ENCODE results near the gene MMP20. TPM values are rescaled to one million over a fixed set of nuclear protein-coding genes. Genes with fewer than 3 reads are reported as not detected.

The MMP20 gene
- total RNA-seq, 1 experiment from 2014 or later, result not detected

GRCh38 chr11:102577723-102578122 lies 47.4 kb downstream of the MMP20 start:
- DNase-seq, result no peak
- Histone ChIP-seq H3T11ph (ENCODE audit: low read length) (no peak overlapping the region), H3K56ac (ENCODE audit: insufficient read length, low read depth, low read length) (no peak overlapping the region), H2AFZ (ENCODE audit: low read length) (no peak overlapping the region), H2BK120ac (ENCODE audit: low read depth, low read length, poor library complexity, severe bottlenecking) (no peak overlapping the region), H3K79me2 (ENCODE audit: insufficient read depth, low read length) (no peaks in the 10 kb centered on the region), H2BK20ac (ENCODE audit: low read depth, low read length, poor library complexity, severe bottlenecking) (no peak overlapping the region), H3K14ac (ENCODE audit: insufficient read depth, low read length) (no peak overlapping the region), H2BK12ac (ENCODE audit: insufficient read length, low read depth, low read length) (no peak overlapping the region), H2AK5ac (ENCODE audit: insufficient read length, low read length) (no peak overlapping the region), H4K91ac (ENCODE audit: insufficient read length, low read depth, low read length) (no peak overlapping the region), H3K4ac (ENCODE audit: low read depth, low read length) (no peak overlapping the region), H3K23me2 (ENCODE audit: insufficient read length, low read depth, low read length, poor library complexity, severe bottlenecking) (no peaks in the 10 kb centered on the region), H3K79me1 (ENCODE audit: insufficient read depth, low read depth, low read length, poor library complexity, severe bottlenecking) (no peaks in the 10 kb centered on the region), H3K9me3 (ENCODE audit: control insufficient read depth, low read depth, low read length) (no peaks in the 10 kb centered on the region), H4K20me1 (ENCODE audit: control insufficient read depth, insufficient read depth, insufficient read length) (no peaks in the 10 kb centered on the region), H2BK5ac (ENCODE audit: insufficient read length, low read length) (no peak overlapping the region), H3K4me1 (ENCODE audit: insufficient read depth, low read length) (no peaks in the 10 kb centered on the region), H4K5ac (ENCODE audit: insufficient read length, low read depth, low read length) (no peak overlapping the region), H3K23ac (ENCODE audit: insufficient read length, low read depth, low read length) (no peak overlapping the region), H3K27ac (ENCODE audit: insufficient read length, low read depth, low read length) (no peak overlapping the region), H2BK15ac (ENCODE audit: low read depth, low read length) (no peak overlapping the region), H3K4me2 (ENCODE audit: insufficient read depth, insufficient read length, low read length) (no peak overlapping the region), H4K8ac (replicated peaks; ENCODE audit: insufficient read length, low read depth, low read length) (no peak overlapping the region), H3K18ac (ENCODE audit: insufficient read length, low read depth, low read length) (no peak overlapping the region), H3K9ac (ENCODE audit: extremely low read depth, insufficient read length, low read length) (no peak overlapping the region), H3K27me3 (ENCODE audit: insufficient read depth, low read length) (no peaks in the 10 kb centered on the region)
- Mint-ChIP-seq H3K27ac (no peak overlapping the region), H3K36me3 (ENCODE audit: insufficient read depth in 1 of 3, low read depth in 3 of 3) (no peaks in the 10 kb centered on the region), H3K9me3 (no peaks in the 10 kb centered on the region), H3K27me3 (ENCODE audit: low read depth) (no peaks in the 10 kb centered on the region), H3K4me3 (no peak overlapping the region), H3K4me1 (no peaks in the 10 kb centered on the region)
- no peak for TF ChIP-seq CTCF (conservative IDR thresholded peaks at IDR 0.05)
- WGBS (ENCODE audit: extremely low coverage, insufficient read length, low lambda C conversion rate), result no CpG with 5 or more reads among the region's 2 CpGs

Data from H9 (cell line).